SK-N-SH treated with all-trans-retinoic acid at 6 μM for 48 hours (cell line): Measurements from ENCODE around the gene FBXO3.
"Not testable (repeated sequence)": the region's sequence is repeated elsewhere in the genome, so short reads cannot be mapped to it uniquely, and the experiment has no call there.

Source experiments
- ATAC-seq: fragments of 200-7000 bp; cut with Tn5 transposase; 3 replicates; pipeline ENCODE4 v1.9.1; 2020; ENCODE audit warnings: mild to moderate bottlenecking, moderate library complexity
- ARNTL ChIP-seq: fragments of 450-650 bp; formaldehyde crosslinking; IDR thresholded peaks from 2 replicates; pipeline ENCODE4 v1.5.0; 2020; ENCODE audit warnings: low read depth, mild to moderate bottlenecking, moderate library complexity, borderline replicate concordance
- BACH2 ChIP-seq: fragments of 250-450 bp; sonication (Bioruptor Pico); IDR thresholded peaks from 2 replicates; pipeline ENCODE4 v1.9.0; 2021; ENCODE audit warnings: mild to moderate bottlenecking, borderline replicate concordance
- CREB5 ChIP-seq: fragments of 250-450 bp; sonication (Bioruptor Pico); IDR thresholded peaks from 2 replicates; pipeline ENCODE4 v1.5.1; 2020; ENCODE audit warnings: low read depth, mild to moderate bottlenecking, moderate library complexity
- CSDC2 ChIP-seq: fragments of 250-450 bp; sonication (Bioruptor Pico); IDR thresholded peaks from 2 replicates; pipeline ENCODE4 v1.5.0; 2020; ENCODE audit warnings: mild to moderate bottlenecking, moderate library complexity
- CSRNP3 ChIP-seq: fragments of 250-450 bp; sonication (Bioruptor Pico); IDR thresholded peaks from 2 replicates; pipeline ENCODE4 v1.5.1; 2021; ENCODE audit warnings: mild to moderate bottlenecking, moderate library complexity
- GLIS3 ChIP-seq: fragments of 250-450 bp; sonication (Bioruptor Pico); IDR thresholded peaks from 2 replicates; pipeline ENCODE4 v1.5.0; 2020; ENCODE audit warnings: mild to moderate bottlenecking, moderate library complexity
- OSR1 ChIP-seq: fragments of 250-450 bp; sonication (Bioruptor Pico); IDR thresholded peaks from 2 replicates; pipeline ENCODE4 v1.8.0; 2022; ENCODE audit warnings: moderate library complexity, mild to moderate bottlenecking, inconsistent platforms
- PATZ1 ChIP-seq: fragments of 250-450 bp; sonication (Bioruptor Pico); IDR thresholded peaks from 2 replicates; pipeline ENCODE4 v1.8.0; 2020; ENCODE audit warnings: mild to moderate bottlenecking, moderate library complexity, borderline replicate concordance
- POU6F1 ChIP-seq: fragments of 250-450 bp; sonication (Bioruptor Pico); IDR thresholded peaks from 2 replicates; pipeline ENCODE4 v1.8.0; 2021; ENCODE audit warnings: low read depth, mild to moderate bottlenecking, moderate library complexity, borderline replicate concordance
- PPARA ChIP-seq: fragments of 250-450 bp; sonication (Bioruptor Pico); IDR thresholded peaks from 2 replicates; pipeline ENCODE4 v1.5.0; 2020; ENCODE audit warnings: mild to moderate bottlenecking, borderline replicate concordance
- RARB ChIP-seq: fragments of 250-450 bp; sonication (Bioruptor Pico); IDR thresholded peaks from 2 replicates; pipeline ENCODE4 v1.8.0; 2021; ENCODE audit warnings: mild to moderate bottlenecking, moderate library complexity
- SNAI2 ChIP-seq: fragments of 250-450 bp; sonication (Bioruptor Pico); IDR thresholded peaks from 2 replicates; pipeline ENCODE4 v1.5.0; 2020; ENCODE audit warnings: mild to moderate bottlenecking, moderate library complexity
- TCF4 ChIP-seq: fragments of 250-450 bp; sonication (Bioruptor Pico); IDR thresholded peaks from 2 replicates; pipeline ENCODE4 v1.8.0; 2021; ENCODE audit warnings: mild to moderate bottlenecking, moderate library complexity, borderline replicate concordance
- TOX ChIP-seq: fragments of 250-450 bp; sonication (Bioruptor Pico); IDR thresholded peaks from 2 replicates; pipeline ENCODE4 v1.8.0; 2021; ENCODE audit warnings: mild to moderate bottlenecking, moderate library complexity, borderline replicate concordance
- TSHZ2 ChIP-seq: fragments of 250-450 bp; sonication (Bioruptor Pico); IDR thresholded peaks from 2 replicates; pipeline ENCODE4 v1.5.0; 2020; ENCODE audit warnings: mild to moderate bottlenecking, moderate library complexity
- ZFP30 ChIP-seq: fragments of 450-650 bp; formaldehyde crosslinking; IDR thresholded peaks from 2 replicates; pipeline ENCODE4 v1.5.0; 2022; ENCODE audit warnings: mild to moderate bottlenecking, moderate library complexity
- ZNF70 ChIP-seq: fragments of 450-650 bp; formaldehyde crosslinking; IDR thresholded peaks from 2 replicates; pipeline ENCODE4 v1.5.0; 2020; ENCODE audit warnings: mild to moderate bottlenecking, moderate library complexity

The FBXO3 gene

GRCh38 chr11:33773987-33774735 is at the start of gene FBXO3:
TSS of gene FBXO3 (minus strand) at chr11:33774520. CDS start at chr11:33774497, 23 bp downstream.
- peak; percentile 87 for ATAC-seq
- TF ChIP-seq OSR1 (CRISPR knock-in tag) (no peak), RARB (CRISPR knock-in tag) (no peak), ARNTL (no peak), ZNF70 (CRISPR knock-in tag) (no peak), GLIS3 (no peak), CREB5 (CRISPR knock-in tag) (no peak), PATZ1 (CRISPR knock-in tag) (no peak), ZFP30 (CRISPR knock-in tag) (no peak), TCF4 (no peak), CSRNP3 (CRISPR knock-in tag) (no peak), SNAI2 (CRISPR knock-in tag) (no peak), POU6F1 (CRISPR knock-in tag) (no peak)

- not testable (repeated sequence) for ATAC-seq
Measured at GRCh38 chr11:33822981-33823380, 48.7 kb upstream of the FBXO3 start.

GRCh38 chr11:33819278-33820035 is 45.1 kb upstream of the FBXO3 start:
- TF ChIP-seq ZFP30 (CRISPR knock-in tag), result no peak
- no peak for TF ChIP-seq TOX (CRISPR knock-in tag)
- TF ChIP-seq GLIS3, result no peak
- TF ChIP-seq TSHZ2 (CRISPR knock-in tag), result no peak
- TF ChIP-seq CREB5 (CRISPR knock-in tag), result no peak
- TF ChIP-seq BACH2, result no peak
- TF ChIP-seq CSDC2, result no peak
- no peak for TF ChIP-seq CSRNP3 (CRISPR knock-in tag)
- no peak for TF ChIP-seq PPARA (CRISPR knock-in tag)
- no peak for ATAC-seq
